HG03439 (cell line): ENCODE results near the gene LIM2.

Experiments used
- ATAC-seq: cut with Tn5 transposase; IDR thresholded peaks from one replicate; pipeline ENCODE4 v1.9.1; 2021; ENCODE audit warnings: mild to moderate bottlenecking, moderate library complexity; ENCODE audit not compliant: unreplicated experiment

LIM2 gene

GRCh38 chr19:51366389-51367254 lies 21.2 kb downstream of the LIM2 start:
- peak; percentile 45 for ATAC-seq

- no peak for ATAC-seq
Observed at GRCh38 chr19:51365965-51366388, 21.8 kb downstream of the LIM2 start, which contains the start of gene ETFB. Gene ETFB (minus strand): TSS chr19:51366388. CDS start chr19:51366326, 62 bp downstream.

- no peak for ATAC-seq
Observed at GRCh38 chr19:51365211-51365964, 22.4 kb downstream of the LIM2 start.

GRCh38 chr19:51364200-51365106 lies 23.3 kb downstream of the LIM2 start:
- ATAC-seq, result no peak

DNA sequence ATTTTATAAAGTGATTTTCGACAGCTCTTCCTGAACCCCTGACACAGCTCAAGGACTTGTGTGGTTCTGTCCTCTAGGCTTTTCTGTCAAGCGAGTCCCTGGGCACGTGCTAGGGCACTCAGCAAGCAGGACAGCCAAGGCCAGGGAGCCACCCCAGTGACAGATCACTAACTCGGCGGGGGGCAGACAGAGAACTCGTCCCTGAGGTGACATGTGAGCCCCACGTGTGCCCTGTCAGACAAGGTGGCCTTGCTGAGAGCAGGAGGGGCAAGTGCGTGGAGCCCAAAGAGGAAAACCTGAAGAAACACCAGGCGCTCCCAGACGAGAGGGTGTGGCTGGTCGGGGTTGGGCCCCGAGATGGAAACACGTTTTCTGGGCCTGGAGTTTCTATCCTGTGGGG lies 26.5 kb downstream of the LIM2 start:
- no peak for ATAC-seq

DNA sequence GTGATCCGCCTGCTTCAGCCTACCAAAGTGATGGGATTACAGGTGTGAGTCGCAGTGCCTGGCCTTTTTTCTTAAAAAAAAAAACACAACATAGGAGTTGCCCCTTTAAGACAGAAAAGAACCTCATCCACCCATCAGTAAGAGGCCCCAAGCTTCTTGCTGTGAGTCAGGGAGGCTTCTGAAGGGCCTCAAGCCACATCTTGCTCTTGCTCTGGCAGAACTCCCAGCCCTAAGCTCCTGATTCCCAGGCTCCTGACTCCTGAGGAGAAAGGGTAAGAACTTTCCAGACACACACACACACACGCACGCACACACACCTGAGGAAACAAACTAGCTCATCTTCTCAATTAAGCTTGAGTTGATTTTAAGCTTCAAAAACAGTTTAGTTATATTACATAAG lies 28.5 kb downstream of the LIM2 start:
- no peak for ATAC-seq

DNA sequence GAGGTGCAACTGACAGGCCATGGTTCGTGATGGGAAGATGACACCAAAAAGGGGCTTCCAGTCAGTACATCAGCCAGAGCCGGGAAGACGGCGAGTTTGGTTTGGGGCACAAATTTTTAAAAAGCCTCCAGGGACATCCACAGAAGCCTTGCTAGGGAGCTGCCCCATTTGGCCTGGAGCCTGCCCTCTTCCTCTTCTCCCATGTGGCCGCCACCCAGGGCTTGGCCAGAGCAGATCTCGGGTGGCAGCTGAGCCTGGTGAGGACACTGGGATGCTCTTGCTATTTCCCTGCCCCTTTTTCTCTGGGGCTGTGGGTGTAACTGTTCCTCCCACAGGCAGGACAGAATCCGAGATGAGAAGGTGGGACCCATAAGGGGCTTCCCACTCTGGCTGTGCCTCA lies 29.8 kb downstream of the LIM2 start:
- ATAC-seq, result no peak

DNA sequence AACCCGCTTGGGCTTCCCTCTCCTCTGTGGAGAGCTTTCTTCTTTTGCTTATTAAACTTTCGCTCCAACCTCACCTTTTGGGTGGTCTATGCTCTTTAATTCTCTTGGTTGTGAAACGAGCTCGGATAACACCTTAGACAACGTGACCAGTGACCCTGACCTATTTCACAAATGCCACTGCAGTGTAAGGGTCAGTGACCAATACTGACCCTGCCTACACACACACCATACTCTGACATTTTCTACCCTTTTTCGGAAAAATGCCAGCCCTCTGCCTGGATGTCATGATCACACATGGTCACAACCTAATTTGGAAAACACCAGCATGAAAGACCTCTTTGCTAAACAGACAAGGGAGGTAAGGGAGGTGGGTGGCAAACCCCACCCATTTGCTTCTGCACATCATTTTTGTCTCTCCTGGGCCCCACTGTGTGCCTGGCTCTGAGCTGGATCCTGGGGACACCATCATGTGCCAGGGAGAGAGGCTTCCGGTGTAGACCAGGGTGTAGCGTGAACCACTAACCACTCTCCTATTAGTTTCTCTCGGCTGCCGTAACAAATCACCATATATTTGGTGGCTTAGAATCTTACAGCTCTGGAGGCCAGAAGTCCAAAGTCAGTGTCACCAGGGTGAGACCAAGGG lies 31.5 kb downstream of the LIM2 start:
- no peak for ATAC-seq

GRCh38 chr19:51354742-51355148 lies 33.0 kb downstream of the LIM2 start:
- no peak for ATAC-seq

DNA sequence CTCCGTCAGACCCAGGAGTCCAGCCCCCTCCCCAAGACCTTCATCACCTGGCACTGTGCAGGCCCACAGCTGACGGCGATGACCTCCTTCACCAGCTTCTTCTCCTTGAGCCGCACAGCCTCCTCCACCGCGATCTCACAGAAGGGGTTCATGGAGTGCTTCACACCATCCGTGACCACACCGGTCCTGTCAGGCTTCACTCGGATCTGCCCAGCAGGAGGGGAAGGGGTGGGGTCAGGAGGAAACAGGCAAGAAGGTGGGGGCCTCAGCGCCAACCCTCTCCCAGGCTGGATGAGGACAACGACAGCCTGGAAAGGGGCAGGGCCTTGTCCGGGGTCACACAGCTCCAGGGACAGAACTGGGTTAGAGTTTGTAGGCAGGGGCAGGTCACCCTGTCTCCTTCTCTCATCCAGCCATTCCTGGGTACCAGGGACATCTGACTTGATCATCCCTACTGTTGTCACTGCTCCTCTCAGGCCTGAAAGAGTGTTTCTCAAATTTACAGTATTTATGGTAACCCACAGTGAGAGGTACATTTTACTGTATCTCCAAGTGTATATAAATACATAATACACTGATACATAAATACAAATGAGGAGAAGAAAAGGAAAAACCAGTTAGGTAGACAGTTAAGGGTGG lies 33.6 kb downstream of the LIM2 start:
- no peak for ATAC-seq

- ATAC-seq, result no peak
Observed at GRCh38 chr19:51352783-51353360, 34.9 kb downstream of the LIM2 start.

DNA sequence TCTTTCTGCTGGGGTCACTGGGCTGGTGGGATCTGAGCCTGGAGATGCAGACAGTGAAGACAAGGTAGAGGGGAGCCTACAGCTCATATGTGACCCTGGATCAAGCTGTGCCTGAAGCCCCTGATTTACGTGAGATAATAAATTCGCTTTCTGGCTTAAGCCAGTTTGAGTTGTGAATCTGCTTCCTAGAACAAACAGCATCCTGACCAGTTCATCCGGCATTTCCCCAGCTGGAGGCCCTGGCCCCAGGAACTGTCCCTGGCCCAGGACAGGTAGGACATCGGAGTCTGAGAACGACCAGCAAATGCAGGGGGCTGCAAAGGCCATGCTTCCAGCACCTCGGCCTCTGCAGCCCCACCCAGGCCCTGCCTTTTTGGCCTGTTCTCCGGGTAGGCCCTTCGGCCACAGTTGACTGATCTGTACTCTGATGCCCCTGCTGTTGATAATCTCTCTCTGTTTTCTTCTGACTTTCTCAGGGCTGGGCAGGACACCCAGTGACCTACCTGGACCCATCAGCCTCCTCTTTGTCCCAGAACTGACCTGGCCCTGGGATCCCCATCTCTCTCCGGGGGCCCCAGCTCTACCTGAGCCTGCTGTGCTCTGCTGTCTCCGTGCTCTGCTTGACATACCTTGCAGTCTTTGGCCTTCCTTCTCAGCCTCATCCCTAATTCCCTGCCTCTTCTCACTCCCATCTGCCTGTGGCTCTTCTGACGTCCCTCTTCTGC lies 36.3 kb downstream of the LIM2 start:
- ATAC-seq, result no peak

GRCh38 chr19:51347209-51347928 lies 40.4 kb downstream of the LIM2 start:
- no peak for ATAC-seq

DNA sequence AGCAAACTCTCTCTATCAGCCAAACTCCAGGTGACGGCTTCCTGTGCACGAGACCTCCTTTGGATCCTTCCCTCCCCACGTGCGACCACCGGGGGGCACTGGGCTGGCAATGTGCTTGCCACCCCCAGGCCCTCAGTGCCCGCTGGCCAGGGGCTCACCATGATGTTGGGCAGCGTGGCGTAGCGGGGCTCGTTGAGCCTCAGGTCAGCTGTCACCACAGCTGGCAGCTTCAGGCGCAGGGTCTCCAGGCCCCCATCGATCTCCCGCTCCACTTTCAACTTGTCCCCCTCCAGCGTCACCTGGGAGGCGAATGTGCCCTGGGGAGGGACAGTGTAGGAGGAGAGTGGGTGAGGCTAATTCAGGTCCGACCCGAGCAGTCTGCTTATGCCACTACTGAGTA lies 41.0 kb downstream of the LIM2 start:
- no peak for ATAC-seq

- ATAC-seq, result no peak
Observed at GRCh38 chr19:51345076-51345620, 42.6 kb downstream of the LIM2 start.

DNA sequence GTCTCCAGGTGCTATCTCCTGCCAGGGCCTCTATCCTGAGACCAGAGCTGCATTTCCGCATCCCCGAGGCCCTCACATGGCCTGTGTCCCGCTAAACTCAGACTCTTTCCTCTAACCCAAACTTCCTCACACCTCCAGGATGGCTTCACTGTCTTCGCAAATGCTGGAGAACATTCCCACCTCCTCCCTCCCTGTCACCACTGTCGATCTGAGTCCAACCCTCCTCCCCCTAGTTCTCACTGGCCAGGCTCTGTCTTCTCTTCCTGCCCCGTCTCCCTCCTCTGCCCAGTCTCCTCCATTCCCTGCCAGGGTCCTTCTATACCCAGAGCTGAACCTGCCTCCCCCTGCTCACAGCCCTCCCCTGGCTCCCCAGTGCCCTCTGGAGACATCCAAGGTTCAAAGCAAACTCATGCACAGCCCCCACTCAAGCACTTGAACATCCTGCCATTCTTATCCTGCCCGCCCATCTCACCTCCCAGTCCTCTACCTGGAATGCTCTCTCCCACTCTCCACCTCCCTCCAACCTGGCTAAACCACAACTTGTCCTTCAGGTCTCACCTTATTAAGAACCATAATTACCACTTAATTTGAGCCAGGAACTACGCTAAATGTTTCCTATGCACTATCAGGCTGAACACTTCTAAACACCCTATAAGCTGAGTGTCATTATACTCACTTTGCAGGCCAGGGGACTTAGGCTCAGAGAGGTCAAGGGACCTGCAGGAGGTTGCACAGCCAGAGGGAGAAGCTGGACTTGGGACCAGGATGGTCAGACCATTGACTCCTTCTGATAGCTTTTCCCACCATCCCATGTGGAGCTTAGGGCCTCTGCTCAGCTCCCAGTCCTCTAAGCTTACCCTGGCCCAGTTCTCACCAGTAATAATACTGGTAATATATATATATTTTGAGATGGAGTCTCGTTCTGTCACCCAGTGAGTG lies 44.9 kb downstream of the LIM2 start:
- no peak for ATAC-seq

DNA sequence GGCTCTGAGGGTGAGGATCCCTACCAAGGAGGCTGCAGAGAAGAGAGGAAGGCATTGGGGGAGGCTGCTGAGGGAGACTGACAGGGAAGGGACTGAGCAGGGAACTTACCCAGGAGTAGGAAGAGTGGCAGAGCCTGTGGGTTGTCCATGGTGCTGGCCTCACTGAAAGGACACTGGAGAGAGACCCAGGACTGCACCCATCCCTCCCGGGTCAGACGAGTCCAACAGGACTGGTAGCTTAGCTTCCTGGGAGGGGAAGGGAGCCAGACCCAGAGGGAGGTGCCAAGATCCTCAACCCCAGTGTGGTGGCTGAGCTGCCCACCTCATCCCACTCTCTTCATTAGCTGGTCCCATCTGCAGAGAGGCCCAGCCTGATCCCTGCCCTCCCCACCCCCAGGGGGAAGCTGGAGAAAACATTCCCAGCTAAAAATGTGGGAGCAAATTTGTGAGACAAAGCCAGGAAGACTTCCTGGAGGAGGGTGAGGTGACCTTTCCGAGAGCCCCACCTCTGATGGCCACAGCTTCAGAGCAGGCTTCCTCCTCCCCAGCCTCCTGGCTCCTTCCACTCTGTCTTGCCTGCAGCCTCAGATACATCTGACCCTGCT lies 45.7 kb downstream of the LIM2 start, which contains the start of gene VSIG10L:
Gene VSIG10L (minus strand): TSS at position 164 of the 605 bp plus-strand sequence. CDS start 15 bp downstream, at position 149.
- ATAC-seq, result no peak
